T-helper 22 cell (primary cell): ENCODE measurements around the gene GPR160.

Source experiments
- DNase-seq: peaks from one replicate; pipeline ENCODE4 v3.0.0-alpha.2; 2020; ENCODE audit warnings: low read depth

Gene GPR160

GRCh38 chr3:170027233-170028102 is 10.3 kb upstream of the GPR160 start:
- DNase-seq = no peak

- DNase-seq = peak; percentile 37
These were observed 4.3 kb upstream of the GPR160 start for GRCh38 chr3:170033489-170033888.

- DNase-seq = no peak
These were observed 777 bp downstream of the GPR160 start for GRCh38 chr3:170038434-170039110.

GRCh38 chr3:170040418-170040817 is 2.6 kb downstream of the GPR160 start:
- DNase-seq = no peak

DNA sequence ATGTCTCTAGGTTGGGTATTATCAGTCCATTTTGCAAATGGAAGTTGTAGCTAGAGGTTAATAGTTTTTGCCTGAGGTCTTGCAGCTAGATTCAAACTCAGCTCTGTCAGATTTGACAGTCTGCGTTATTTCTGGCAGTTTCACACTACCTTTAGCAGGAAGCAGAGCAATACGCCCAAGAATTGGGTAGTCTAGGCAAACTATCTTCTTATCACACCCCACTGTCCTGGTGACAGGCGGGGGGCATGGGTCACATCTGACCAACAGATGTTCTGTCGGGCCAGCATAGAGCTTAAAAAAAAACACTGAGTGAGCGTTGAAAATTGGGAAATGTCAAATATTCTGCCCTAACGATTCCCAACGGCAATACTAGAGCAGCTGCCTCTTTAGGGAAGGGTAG is 5.7 kb downstream of the GPR160 start:
- DNase-seq = no peak

- DNase-seq = no peak
These were observed 6.5 kb downstream of the GPR160 start for GRCh38 chr3:170044271-170044670.

- DNase-seq = no peak
These were observed 7.0 kb downstream of the GPR160 start for GRCh38 chr3:170044795-170045244.

DNA sequence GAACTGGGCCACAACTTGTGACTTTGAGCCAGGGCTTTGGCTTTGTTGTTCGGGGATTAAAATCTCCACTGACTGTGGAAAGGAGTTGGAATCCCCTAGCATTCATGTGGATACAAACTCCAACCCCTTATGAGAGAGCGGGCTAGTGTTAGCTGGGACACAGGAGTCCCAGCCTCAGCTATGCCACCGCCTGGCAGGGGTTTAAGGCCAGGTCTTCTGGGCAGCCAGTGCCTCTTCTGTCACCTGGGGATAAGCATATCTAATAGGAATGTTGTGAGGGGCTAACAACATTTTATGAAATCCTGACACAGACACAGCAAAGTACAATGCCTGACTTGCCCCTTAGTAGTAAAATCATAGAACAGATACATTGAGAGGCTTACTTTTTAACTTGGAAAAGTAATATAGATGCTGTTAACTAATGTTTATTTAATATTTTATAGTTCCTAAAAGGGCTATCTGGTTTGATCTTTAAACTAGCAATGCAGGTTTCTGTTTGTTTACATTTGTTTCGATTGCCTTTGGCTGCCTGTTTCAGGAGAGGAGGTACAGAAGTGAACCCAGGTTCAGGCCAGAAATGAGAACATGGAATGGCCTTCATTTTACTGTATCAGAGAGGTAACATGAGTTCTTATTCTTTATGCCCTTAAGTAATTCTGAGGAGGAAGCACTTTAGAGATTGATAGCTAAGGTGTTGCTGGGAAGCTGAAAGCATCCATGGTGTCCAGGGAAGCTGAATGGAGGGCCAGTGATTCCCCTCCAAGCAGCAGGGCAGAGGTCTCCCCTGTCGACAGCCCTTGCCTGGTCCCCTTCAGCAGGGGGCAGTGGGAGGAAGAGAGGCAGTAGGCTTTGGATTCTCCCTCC is 8.7 kb downstream of the GPR160 start:
- DNase-seq = no peak

GRCh38 chr3:170047133-170047404 is 9.3 kb downstream of the GPR160 start:
- DNase-seq = no peak

- DNase-seq = no peak
These were observed 11.6 kb downstream of the GPR160 start for GRCh38 chr3:170049146-170050000.

GRCh38 chr3:170050753-170051152 is 13.0 kb downstream of the GPR160 start:
- DNase-seq = no peak

- DNase-seq = no peak
These were observed 14.6 kb downstream of the GPR160 start for GRCh38 chr3:170052398-170052797.

- DNase-seq = no peak
These were observed 16.4 kb downstream of the GPR160 start for GRCh38 chr3:170054204-170054603.

- no peak for DNase-seq
These were observed 17.4 kb downstream of the GPR160 start for GRCh38 chr3:170055209-170055608.

DNA sequence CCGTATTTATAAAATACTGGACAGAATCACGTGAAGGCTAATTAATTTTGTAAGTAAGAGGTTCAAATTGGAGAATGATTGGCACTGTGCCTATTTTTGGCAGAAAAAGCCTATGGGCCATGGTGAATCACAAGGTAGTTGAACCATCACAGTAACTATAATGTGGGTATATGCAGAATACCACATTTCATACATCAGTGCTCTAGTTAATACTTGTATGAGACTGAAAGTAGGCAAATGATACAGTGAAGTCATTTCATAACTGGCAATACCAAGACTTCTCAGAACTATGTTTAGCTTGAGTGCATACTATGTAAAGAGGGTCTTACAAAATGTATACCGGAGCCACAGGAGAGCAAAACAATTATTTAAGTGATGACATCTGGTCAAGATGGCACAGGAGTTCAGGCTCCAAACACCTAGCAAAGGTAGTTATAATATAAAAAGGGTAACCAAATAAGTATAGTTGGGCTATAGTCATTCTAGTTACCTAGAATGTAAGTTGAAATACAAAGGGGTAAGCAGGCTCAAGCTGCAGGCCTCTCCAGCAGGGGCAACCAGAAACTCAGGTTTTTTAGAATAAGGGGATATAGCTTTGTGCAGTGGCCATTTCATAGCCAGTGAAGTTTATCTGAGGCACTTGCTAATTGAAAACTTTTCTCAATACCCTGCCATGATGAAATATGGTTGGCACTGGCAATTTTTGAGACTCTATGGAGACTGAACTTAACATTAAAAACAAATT is 19.1 kb downstream of the GPR160 start:
- DNase-seq = no peak

DNA sequence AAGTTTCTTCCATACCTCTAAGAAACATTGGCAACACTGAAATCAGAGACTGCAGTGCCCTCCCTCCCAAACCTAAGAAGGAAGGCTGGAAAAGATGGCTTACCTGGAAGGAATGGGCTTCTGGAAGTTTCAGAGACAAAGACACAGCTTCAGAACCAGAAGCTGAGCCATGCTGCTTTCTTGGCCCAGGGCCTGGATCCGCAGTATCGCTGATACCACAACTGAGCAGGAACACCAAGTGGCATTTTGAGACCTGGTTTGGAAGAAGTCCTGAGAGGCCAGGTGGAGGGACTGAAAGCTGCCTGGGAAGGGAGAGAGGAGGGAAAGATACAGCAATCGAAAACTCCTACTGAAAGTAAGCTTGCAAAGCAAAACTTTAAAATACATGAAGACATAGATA is 19.8 kb downstream of the GPR160 start:
- no peak for DNase-seq

GRCh38 chr3:170058127-170058526 is 20.3 kb downstream of the GPR160 start:
- DNase-seq = no peak

- DNase-seq = no peak
These were observed 21.7 kb downstream of the GPR160 start for GRCh38 chr3:170059447-170059846.

- DNase-seq = no peak
These were observed 24.3 kb downstream of the GPR160 start for GRCh38 chr3:170062068-170062467.

DNA sequence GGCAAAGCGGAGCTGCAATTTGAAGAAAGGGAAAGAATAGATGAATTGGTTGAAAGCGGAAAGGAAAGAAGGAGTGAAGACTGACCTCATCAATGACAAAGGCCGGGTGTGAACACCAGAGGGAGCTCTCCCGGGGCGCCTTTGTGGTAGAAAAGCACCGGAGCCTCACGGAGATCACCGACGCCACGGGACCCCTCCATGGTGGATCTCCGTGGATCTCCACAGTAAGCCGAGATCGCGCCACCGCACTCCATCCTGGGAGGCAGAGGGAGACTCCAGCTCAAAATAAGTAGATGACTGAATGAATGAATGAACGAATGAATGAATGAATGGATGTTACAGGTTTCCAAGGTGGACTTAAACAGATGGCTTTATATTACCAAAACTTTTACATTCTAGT is 25.0 kb downstream of the GPR160 start:
- no peak for DNase-seq

DNA sequence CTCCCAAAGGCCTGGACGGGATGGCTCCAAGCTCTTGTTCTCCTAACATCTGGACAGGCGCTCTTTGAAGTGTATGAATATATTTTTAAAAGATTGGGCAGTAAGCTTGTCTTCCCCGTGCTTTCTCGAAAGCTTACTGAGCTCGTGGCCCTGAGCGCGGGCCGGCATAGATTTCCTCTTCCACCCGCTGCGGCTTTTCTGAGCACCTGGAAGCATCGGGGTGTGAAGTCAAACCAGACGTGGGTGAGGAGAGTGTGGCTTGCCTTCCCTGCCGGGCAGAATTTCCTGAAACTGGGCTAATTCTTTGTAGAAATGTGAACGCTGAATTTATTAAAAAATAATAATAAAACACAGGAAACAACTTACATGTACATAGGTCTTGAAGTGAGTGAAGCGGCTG is 25.9 kb downstream of the GPR160 start:
- no peak for DNase-seq
